GM19467 (cell line): Measurements from ENCODE around the gene SMO.
A peak's percentile ranks its signal among the peaks of the same experiment; 100 is the strongest.

ENCODE experiments used
- ATAC-seq: cut with Tn5 transposase; IDR thresholded peaks from one replicate; pipeline ENCODE4 v1.9.1; 2021; ENCODE audit warnings: mild to moderate bottlenecking, moderate library complexity; ENCODE audit not compliant: unreplicated experiment

The SMO gene

GRCh38 chr7:129188372-129188891 is at the start of gene SMO:
Gene SMO (plus strand): TSS chr7:129188633. CDS start chr7:129189152, 519 bp downstream.
- no peak for ATAC-seq

- ATAC-seq, result no peak
Observed at GRCh38 chr7:129143724-129144094, 44.7 kb upstream of the SMO start.

- ATAC-seq, result peak; percentile 70
Observed at GRCh38 chr7:129144095-129144833, 44.2 kb upstream of the SMO start, which contains the start of gene TSPAN33. Gene TSPAN33 (plus strand): TSS chr7:129144707. CDS start chr7:129144981, 274 bp downstream.

GRCh38 chr7:129144834-129145668 is 43.4 kb upstream of the SMO start:
- ATAC-seq, result peak; percentile 6

GRCh38 chr7:129146237-129146979 is 42.0 kb upstream of the SMO start:
- peak; percentile 59 for ATAC-seq

- no peak for ATAC-seq
Observed at GRCh38 chr7:129147731-129148130, 40.7 kb upstream of the SMO start.

GRCh38 chr7:129149511-129149910 is 38.9 kb upstream of the SMO start:
- ATAC-seq, result no peak

- no peak for ATAC-seq
Observed at GRCh38 chr7:129150199-129150996, 38.0 kb upstream of the SMO start.

GRCh38 chr7:129157651-129158050 is 30.8 kb upstream of the SMO start:
- no peak for ATAC-seq

GRCh38 chr7:129159539-129159938 is 28.9 kb upstream of the SMO start:
- no peak for ATAC-seq

- ATAC-seq, result no peak
Observed at GRCh38 chr7:129160161-129160905, 28.1 kb upstream of the SMO start.

GRCh38 chr7:129161524-129162225 is 26.8 kb upstream of the SMO start:
- ATAC-seq, result no peak

- ATAC-seq, result no peak
Observed at GRCh38 chr7:129162732-129163131, 25.7 kb upstream of the SMO start.

GRCh38 chr7:129163875-129164544 is 24.4 kb upstream of the SMO start:
- ATAC-seq, result no peak

- peak; percentile 50 for ATAC-seq
Observed at GRCh38 chr7:129166745-129167144, 21.7 kb upstream of the SMO start.

- ATAC-seq, result no peak
Observed at GRCh38 chr7:129167817-129168216, 20.6 kb upstream of the SMO start.

GRCh38 chr7:129168231-129169021 is 20.0 kb upstream of the SMO start:
- ATAC-seq, result no peak
